Measurements from ENCODE around the gene TXNRD2.

- TF ChIP-seq CTCF (IDR thresholded peaks at IDR 0.05; ENCODE audit: borderline replicate concordance, extremely low read depth, low read length, poor library complexity, severe bottlenecking) (no peak), EZH2 (IDR thresholded peaks at IDR 0.05; ENCODE audit: borderline replicate concordance, low read depth, low read length, severe bottlenecking) (no peak)
Observed at GRCh38 chr22:19914201-19914943, 27.2 kb downstream of the TXNRD2 start.
